GDM1 (cell line): Measurements from ENCODE around the gene ABLIM2.

Experiments
- DNase-seq: peaks from one replicate; lab custom pipeline; 2025; lab: John Stamatoyannopoulos, UW

The ABLIM2 gene

GRCh38 chr4:7978489-7978888 is 180.1 kb downstream of the ABLIM2 start:
- DNase-seq, result no peak

GRCh38 chr4:7976634-7977033 is 182.0 kb downstream of the ABLIM2 start:
- no peak for DNase-seq

GRCh38 chr4:7976025-7976424 is 182.6 kb downstream of the ABLIM2 start:
- no peak for DNase-seq

DNA sequence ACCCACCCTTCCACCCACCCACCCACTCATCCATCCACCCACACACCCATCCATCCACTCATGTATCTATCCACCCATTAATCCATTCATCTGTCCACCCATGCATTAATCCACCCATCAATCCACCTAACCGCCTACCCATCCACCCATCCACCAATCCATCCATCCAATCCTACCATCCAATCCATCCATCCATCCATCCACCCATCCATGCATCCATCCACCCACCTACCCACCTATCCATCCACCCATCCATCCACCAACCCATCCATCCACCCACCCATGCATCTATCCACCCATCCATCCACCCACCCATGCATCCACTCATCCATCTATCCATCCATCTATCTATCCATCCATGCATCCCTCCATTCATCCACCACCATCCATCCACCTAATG is 184.2 kb downstream of the ABLIM2 start:
- no peak for DNase-seq

- no peak for DNase-seq
Observed at GRCh38 chr4:7973545-7973981, 185.1 kb downstream of the ABLIM2 start.

- no peak for DNase-seq
Observed at GRCh38 chr4:7971881-7972500, 186.6 kb downstream of the ABLIM2 start.

- no peak for DNase-seq
Observed at GRCh38 chr4:7971159-7971631, 187.4 kb downstream of the ABLIM2 start.

DNA sequence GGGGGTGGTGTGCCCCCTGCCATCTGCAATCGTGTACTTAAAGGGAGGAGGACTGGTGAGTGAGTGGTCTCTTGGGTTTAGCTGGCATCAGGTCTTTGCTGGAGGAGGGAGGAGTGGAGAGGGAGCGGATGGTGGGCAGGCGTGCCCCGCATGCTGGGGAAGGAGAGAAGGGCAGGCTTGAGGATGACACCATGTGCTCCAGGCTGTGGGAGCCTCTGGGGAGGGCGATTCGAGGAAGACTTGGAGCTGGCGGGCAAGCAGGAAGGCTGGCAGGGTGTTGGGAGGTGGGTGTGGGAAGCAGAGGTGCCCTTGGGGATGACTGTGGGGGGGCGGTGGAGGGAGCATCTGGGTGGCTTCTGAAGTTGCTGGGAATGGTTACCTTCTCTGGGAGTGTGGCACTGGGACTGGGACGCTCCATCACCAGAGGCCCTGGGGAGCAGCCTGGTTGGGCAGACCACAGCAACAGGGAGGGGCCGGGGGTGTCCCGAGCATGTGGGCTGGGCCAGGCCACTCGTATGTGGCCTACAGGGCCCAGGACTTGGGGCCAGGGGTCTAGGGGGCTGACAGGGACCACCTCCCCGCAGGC is 188.2 kb downstream of the ABLIM2 start:
- DNase-seq, result no peak

GRCh38 chr4:7968262-7968896 is 190.2 kb downstream of the ABLIM2 start:
- DNase-seq, result no peak

- no peak for DNase-seq
Observed at GRCh38 chr4:7967501-7968261, 190.9 kb downstream of the ABLIM2 start.

DNA sequence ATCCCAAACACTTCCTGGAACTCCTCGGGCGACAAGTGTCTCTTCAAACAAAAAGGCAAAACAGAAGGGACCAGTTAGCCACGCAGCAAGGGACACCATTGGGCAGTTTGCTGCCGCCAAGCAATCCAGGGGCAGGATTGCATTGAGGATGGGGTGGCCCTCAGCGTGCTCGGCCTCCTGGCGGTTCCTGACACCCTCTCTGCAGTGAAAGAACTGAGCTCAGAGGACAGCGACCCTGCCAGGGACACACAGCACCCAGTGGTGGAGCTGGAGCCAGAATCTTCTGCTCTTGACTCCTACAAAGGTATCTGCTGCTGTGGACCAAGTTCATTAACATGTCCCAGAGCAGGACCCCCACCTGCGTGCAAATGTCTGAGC is 191.6 kb downstream of the ABLIM2 start:
- DNase-seq, result no peak

GRCh38 chr4:7966281-7967062 is 192.1 kb downstream of the ABLIM2 start:
- no peak for DNase-seq

DNA sequence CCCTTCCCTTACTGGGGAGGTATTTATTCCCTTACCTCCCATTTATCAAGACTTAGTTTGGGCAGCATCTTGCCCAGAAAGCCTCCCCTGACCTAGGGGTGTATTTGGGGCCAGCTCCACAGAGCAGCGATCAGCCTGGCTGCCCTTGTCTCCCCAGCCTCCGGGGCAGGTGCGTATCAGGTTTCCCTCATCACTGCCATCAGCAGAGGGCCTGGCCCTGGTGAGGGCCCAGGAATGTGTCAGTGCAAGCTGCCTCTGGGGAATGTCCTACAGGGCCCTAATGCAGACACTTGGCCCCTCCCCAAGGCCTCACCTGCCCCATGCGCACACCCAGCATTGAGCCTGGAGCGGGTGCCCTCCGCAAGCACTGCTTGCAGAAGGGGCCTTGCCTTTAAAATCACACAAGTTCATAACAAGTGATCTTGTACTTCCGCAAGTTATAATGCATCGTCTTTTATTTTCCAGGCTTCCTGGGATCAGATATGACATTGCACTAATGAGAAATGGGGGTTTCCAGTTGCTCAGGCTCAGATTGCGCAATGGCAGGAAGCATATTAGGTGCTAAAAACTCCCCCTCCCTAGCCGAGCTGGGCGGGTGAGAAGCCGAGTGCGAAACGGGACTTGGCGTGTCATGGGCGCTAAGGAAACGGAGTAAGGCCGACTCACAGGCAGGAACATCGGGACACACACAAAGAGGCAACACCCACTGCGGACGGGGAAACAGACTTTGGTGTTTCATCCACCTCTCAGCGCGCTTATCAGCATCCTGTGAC is 193.5 kb downstream of the ABLIM2 start:
- no peak for DNase-seq

DNA sequence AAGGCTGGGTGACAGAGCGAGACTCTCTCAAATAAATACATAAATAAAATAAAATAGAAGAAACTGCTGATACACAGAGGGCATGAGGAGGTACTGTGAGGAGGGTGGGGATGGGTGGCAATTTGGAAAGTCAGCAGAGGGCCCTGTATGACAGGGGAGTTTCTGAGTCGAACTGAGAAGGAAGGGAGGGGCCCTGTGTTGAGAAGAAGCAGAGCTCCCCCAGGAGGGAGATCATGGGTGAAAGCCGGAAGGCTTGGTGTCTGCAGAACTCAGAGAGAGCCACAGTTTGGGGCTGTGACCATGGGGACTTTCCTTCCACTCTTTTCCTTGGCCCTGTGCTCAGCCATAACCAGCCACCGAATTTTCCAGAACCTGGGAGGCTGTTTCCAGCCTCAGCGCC is 194.2 kb downstream of the ABLIM2 start:
- no peak for DNase-seq

DNA sequence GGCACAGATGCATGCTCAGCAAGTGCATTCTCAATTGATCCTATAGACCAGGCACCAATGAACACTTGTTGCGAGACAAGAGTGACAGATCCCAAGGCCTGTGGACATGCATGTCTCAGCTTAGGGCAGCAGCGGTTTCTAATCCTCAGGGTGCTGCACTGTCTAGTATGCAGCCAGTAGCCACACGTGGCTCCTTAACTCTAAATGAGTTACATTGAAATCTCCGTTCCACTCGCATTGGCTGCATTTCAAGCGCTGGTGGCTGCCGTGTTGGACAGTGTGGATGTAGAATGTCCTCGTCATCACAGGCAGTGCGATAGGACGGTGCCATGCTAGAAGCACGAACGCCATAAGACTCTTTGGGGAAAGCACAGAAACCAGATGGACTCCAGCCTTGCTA is 194.9 kb downstream of the ABLIM2 start:
- DNase-seq, result no peak

DNA sequence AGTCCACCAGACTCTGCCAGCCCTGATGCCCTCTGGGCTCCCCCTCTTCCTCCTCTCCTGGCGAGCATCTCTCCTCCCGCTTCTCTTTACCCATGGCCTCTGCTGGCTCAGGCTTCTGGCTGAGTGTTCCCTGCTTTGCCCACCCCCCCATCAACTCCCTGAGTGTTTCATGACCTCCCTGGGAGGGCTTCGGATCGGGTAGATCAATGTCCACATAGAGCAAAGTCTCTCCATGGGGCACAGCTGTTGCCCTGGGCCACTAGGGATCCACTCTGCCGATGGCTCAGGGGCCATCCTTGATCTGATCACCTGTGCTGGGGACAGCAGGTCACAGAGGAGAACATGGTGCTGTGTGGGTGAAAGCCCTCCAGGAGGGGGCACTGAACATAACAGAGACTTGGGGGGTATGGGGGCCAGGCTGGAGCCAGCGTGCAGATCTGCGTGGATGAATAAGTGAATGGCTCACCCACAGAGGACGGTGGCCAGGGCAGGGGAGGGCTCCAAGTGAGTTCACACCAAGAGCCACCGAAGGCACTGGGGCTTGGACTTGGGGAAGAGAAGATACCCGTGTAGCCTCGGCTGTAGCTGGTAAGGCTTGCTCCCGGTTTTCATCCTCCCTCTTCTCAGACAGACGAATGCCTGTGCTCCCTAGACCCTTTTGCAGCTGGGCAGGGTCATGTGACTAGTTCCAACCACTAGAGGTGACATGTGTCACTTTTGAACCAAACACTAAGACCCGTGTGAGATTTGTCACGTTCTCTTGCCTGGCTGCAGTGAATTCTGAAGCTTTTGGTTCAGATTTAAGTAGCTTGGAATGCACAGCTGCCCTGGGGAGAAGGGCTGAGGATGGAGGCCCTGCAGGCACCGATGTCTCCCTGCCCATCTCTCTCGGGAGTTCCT is 195.8 kb downstream of the ABLIM2 start:
- no peak for DNase-seq

DNA sequence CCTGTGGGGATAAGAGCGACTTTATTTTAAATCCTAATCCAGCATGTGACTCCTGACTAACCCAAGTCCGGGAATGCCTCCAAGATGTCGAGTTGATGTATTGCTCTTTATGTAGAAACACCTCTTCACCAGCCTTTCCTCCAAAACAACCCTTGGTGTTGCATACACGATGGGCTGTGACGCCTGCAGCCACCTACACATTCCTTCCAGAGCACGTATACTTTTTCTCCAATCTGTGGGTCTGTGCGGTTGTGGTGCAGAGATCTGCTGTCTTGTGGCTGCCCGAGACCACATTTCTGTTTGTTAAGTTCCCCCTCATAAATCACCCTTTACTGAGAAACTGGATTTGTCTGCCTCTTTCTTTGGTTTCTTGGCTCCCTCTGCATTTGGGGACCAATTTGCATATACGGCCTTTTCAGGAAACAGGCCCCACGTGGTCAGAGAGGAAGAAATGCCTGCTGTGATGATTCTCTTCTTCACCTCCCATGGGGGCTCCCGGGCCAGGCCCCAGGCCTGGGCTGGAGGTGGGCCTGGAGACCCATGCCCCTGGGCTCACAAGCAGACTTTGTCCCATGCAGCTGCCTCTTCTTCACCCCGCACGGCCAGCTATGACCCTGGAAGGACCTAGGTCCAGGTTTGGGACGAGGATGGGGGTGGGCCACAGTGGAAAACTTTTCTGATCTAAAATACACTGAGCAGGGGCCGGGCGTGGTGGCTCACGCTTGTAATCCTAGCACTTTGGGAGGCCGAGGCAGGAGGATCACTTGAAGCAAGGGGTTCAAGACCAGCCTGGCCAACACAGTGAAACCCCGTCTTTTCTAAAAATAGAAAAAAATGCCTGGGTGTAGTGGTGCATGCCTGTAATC is 197.6 kb downstream of the ABLIM2 start:
- DNase-seq, result no peak

DNA sequence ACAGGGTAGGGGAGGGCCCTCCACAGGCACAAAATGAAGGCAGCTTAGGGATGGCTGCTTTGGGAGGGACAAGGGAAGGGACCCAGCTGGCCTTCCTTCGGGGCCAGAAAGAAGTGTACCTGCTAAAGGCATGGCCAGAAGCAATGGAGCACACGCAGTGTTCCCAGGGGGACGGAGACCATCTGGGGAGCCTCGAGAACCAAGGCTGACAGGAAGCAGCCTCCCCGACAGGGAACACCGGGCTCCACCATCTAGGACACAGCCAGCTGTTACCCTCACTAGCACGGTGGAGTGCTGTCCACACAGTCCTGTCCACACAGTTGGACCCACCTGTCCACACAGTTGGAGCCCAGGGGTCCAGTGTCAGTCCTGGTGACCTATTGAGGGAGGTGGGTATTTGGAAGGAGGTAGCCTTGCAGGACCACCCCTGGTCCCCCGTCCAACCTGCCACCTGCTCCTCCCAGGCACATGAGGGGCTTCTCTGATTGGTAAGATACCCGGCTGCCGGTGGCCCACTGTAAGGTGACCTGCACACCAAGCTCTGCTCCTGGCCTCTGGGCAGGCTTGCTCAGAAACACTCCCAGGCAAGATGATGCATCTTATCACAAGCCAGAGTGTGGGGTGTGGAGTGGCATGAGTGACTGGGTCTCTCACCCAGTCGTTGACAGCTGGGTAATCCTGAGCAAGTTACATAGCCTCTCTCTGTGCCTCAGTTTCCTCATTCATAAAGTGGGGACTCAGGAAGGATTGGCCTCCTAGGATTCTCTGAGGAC is 198.4 kb downstream of the ABLIM2 start:
- no peak for DNase-seq
